A673 (cell line): Measurements from ENCODE around the gene CCDC85A. TPM values are rescaled to one million over a fixed set of nuclear protein-coding genes. Genes with fewer than 3 reads are reported as not detected.

Experiments used
- BruUV-seq: library from RNA; stranded (reverse); fragments of 400-500 nt; replicated peaks from 2 replicates; lab custom pipeline; 2021; lab: Mats Ljungman, UMichigan
- CTCF ChIA-PET: fragments of 300-600 bp; sonication (Branson Sonifier 250); formaldehyde crosslinking; loops from one replicate; lab custom pipeline; 2022; ENCODE audit warnings: antibody characterized with exemption; lab: Charles Lee
- POLR2A ChIA-PET: fragments of 300-600 bp; sonication (Branson Sonifier 250); formaldehyde crosslinking; loops from one replicate; lab custom pipeline; 2022; ENCODE audit warnings: antibody characterized with exemption; ENCODE audit not compliant: low non-redundant PET; lab: Charles Lee
- DNase-seq: peaks from one replicate; pipeline ENCODE4 v3.0.0-alpha.2; 2015; ENCODE audit warnings: low spot score
- H3K27ac ChIP-seq: fragments of 200-600 bp; sonication (generic); 2 replicates; pipeline ENCODE4 v1.5.1; 2016; ENCODE audit warnings: mixed run types, low read depth, mild to moderate bottlenecking, mixed read lengths, antibody characterized with exemption, low read length; ENCODE audit not compliant: poor library complexity, severe bottlenecking
- H3K27me3 ChIP-seq: fragments of 200-600 bp; sonication (generic); replicated peaks from 2 replicates; pipeline ENCODE4 v1.6.1; 2017; ENCODE audit warnings: mixed run types, low read depth, mild to moderate bottlenecking, mixed read lengths, antibody characterized with exemption, low read length; ENCODE audit not compliant: insufficient read depth, poor library complexity
- H3K36me3 ChIP-seq: fragments of 200-600 bp; sonication (generic); 2 replicates; pipeline ENCODE4 v1.6.1; 2016; ENCODE audit warnings: mixed run types, mild to moderate bottlenecking, mixed read lengths, antibody characterized with exemption, low read length; ENCODE audit not compliant: insufficient read depth, poor library complexity, severe bottlenecking
- H3K4me1 ChIP-seq: fragments of 200-600 bp; sonication (generic); 2 replicates; pipeline ENCODE4 v1.6.1; 2017; ENCODE audit warnings: mixed run types, mild to moderate bottlenecking, mixed read lengths, antibody characterized with exemption, low read length; ENCODE audit not compliant: insufficient read depth, poor library complexity, severe bottlenecking
- H3K4me3 ChIP-seq: fragments of 200-600 bp; sonication (generic); 2 replicates; pipeline ENCODE4 v1.5.1; 2016; ENCODE audit warnings: low read depth, mixed run types, mild to moderate bottlenecking, mixed read lengths, low read length; ENCODE audit not compliant: poor library complexity, severe bottlenecking
- H3K9me3 ChIP-seq: fragments of 200-600 bp; sonication (generic); 2 replicates; pipeline ENCODE4 v1.6.1; 2016; ENCODE audit warnings: mixed run types, low read depth, mild to moderate bottlenecking, mixed read lengths, antibody characterized with exemption, low read length; ENCODE audit not compliant: poor library complexity, severe bottlenecking
- EZH2 ChIP-seq: fragments of 200-600 bp; sonication (generic); IDR thresholded peaks from 2 replicates; pipeline ENCODE4 v1.6.1; 2017; ENCODE audit warnings: borderline replicate concordance, low read depth, mild to moderate bottlenecking, mixed read lengths, antibody characterized with exemption, low read length; ENCODE audit not compliant: poor library complexity, severe bottlenecking
- intact Hi-C: fragments of 100-400 bp; cut with micrococcal nuclease; formaldehyde crosslinking; loops from one replicate; pipeline ENCODE4 v1.10.0; 2022; ENCODE audit not compliant: unreplicated experiment
- total RNA-seq: library from RNA; stranded (reverse); gene quantifications from 2 replicates; pipeline ENCODE4 v1.2.3, GENCODE V29; 2021
- TF ChIP-seq, protein P1 (sequence below): fragments of 300-800, 200-600 bp; sonication (generic); conservative IDR thresholded peaks from 2 replicates; pipeline ENCODE4 v1.5.1; 2017; ENCODE audit warnings: low read depth, mild to moderate bottlenecking, antibody characterized with exemption, low read length, moderate library complexity, mixed read lengths

CCDC85A gene
- total RNA-seq, 1 experiment from 2014 or later = 0.39 TPM

DNA sequence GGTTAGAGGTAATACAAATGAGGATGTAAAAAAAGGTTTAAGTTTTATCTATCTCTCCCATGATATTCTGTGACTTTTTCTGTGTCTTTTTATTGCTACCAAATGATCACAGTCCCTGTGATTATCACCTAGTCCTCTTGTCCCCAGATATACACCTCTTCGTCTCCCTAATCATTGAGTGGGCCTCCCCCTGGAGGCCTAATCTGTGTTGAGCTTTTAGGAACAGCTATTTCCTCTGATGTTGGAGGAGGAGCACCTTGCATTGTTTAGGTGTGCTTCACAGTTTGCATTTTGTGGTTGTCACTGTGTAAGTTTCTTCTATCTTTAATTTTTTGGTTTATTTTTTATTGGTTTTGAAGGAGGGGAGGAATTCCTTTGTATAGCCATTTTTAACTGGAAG, 33.3 kb downstream of the CCDC85A start:
- POLR2A ChIA-PET = no interaction called here
- peaks cover 27% of the 10 kb centered on the region for H3K27me3 ChIP-seq
- no TSS peak for BruUV-seq
- H3K27ac ChIP-seq = no peak overlapping the region
- H3K4me1 ChIP-seq = no peaks in the 10 kb centered on the region
- intact Hi-C loops = no loop called here
- no peak for DNase-seq
- no peaks in the 10 kb centered on the region for H3K36me3 ChIP-seq
- H3K4me3 ChIP-seq = no peak overlapping the region
- H3K9me3 ChIP-seq = no peaks in the 10 kb centered on the region
- TF ChIP-seq, protein P1, sequence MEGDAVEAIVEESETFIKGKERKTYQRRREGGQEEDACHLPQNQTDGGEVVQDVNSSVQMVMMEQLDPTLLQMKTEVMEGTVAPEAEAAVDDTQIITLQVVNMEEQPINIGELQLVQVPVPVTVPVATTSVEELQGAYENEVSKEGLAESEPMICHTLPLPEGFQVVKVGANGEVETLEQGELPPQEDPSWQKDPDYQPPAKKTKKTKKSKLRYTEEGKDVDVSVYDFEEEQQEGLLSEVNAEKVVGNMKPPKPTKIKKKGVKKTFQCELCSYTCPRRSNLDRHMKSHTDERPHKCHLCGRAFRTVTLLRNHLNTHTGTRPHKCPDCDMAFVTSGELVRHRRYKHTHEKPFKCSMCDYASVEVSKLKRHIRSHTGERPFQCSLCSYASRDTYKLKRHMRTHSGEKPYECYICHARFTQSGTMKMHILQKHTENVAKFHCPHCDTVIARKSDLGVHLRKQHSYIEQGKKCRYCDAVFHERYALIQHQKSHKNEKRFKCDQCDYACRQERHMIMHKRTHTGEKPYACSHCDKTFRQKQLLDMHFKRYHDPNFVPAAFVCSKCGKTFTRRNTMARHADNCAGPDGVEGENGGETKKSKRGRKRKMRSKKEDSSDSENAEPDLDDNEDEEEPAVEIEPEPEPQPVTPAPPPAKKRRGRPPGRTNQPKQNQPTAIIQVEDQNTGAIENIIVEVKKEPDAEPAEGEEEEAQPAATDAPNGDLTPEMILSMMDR = no peak
- TF ChIP-seq EZH2 = no peak
- CTCF ChIA-PET = no interaction called here

DNA sequence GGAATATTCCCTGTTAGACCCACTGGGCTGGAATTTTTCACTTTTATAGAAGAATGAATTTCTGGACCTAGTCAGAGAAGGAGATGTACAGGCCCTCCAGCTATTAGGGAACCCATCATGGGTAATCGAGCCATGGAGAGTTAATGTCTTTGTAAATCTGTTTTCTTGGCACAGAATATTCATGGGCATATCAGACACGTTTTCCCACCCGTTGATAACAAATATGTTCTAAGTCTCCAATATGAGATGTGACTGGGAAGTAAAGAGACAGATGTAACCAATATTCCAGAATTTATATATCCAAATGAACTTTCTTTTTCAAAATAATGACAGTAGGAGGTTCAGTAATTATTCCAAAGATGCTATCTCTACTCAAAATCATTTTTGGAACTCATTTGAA, 38.7 kb downstream of the CCDC85A start:
- no peaks in the 10 kb centered on the region for H3K9me3 ChIP-seq

DNA sequence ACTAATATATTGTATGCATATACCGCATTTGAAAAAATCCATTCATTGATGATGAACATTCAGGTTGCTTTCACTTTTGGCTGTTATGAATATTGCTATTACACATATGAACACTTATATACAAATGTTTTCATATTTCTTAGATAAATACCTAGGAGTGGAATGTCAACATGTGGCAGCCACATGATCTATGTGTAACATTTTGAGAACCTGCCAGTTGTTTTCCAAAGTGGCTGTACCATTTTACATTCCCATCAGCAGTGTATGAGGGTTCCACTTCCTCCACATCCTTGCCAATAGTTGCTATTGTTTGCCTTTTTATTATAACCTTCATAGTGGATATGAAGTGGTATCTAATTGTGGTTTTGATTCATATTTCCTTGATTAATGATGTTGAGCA, 40.5 kb downstream of the CCDC85A start:
- Histone ChIP-seq H3K27ac (no peak overlapping the region), H3K27me3 (peaks cover 20% of the 10 kb centered on the region), H3K36me3 (no peaks in the 10 kb centered on the region), H3K4me3 (no peak overlapping the region), H3K9me3 (no peaks in the 10 kb centered on the region), H3K4me1 (no peaks in the 10 kb centered on the region)
- no peak for DNase-seq
- no TSS peak for BruUV-seq
- intact Hi-C loops = no loop called here
- ChIA-PET CTCF (no interaction called here), POLR2A (no interaction called here)
- TF ChIP-seq EZH2 = no peak
- TF ChIP-seq, protein P1 = no peak

More for the DNA sequence above, 38.7 kb downstream of the CCDC85A start:
- Histone ChIP-seq H3K4me3 (no peak overlapping the region), H3K27me3 (peaks cover 20% of the 10 kb centered on the region), H3K36me3 (no peaks in the 10 kb centered on the region), H3K4me1 (no peaks in the 10 kb centered on the region), H3K27ac (no peak overlapping the region)
- ChIA-PET CTCF (no interaction called here), POLR2A (no interaction called here)
- no peak for TF ChIP-seq EZH2
- TF ChIP-seq, protein P1 = no peak
- no peak for DNase-seq
- no TSS peak for BruUV-seq
- intact Hi-C loops = no loop called here
